GM21723 (cell line): ENCODE data around the gene AGFG2.

Experiments
- ATAC-seq: cut with Tn5 transposase; IDR thresholded peaks from one replicate; pipeline ENCODE4 v1.9.1; 2021; ENCODE audit warnings: mild to moderate bottlenecking, moderate library complexity; ENCODE audit not compliant: unreplicated experiment

The AGFG2 gene

GRCh38 chr7:100584054-100584682 lies 45.2 kb downstream of the AGFG2 start:
- ATAC-seq = no peak

GRCh38 chr7:100584683-100585510 lies 45.9 kb downstream of the AGFG2 start:
- ATAC-seq = no peak

- peak; percentile 35 for ATAC-seq
Observed at GRCh38 chr7:100585511-100586265, 46.7 kb downstream of the AGFG2 start, which contains the start of gene LRCH4. Gene LRCH4 (minus strand): TSS chr7:100586129. CDS start chr7:100586100, 29 bp downstream.

GRCh38 chr7:100586266-100587025 lies 47.4 kb downstream of the AGFG2 start, which contains the start of gene FBXO24:
Gene FBXO24 (plus strand): TSS chr7:100586328. CDS start chr7:100586626, 298 bp downstream.
- peak; percentile 84 for ATAC-seq

GRCh38 chr7:100588438-100588837 lies 49.4 kb downstream of the AGFG2 start:
- no peak for ATAC-seq

GRCh38 chr7:100589341-100589947 lies 50.4 kb downstream of the AGFG2 start:
- no peak for ATAC-seq

- no peak for ATAC-seq
Observed at GRCh38 chr7:100590077-100590737, 51.2 kb downstream of the AGFG2 start.

- ATAC-seq = no peak
Observed at GRCh38 chr7:100591596-100591995, 52.6 kb downstream of the AGFG2 start.

GRCh38 chr7:100595188-100595587 lies 56.2 kb downstream of the AGFG2 start:
- ATAC-seq = no peak

GRCh38 chr7:100598425-100598824 lies 59.4 kb downstream of the AGFG2 start:
- no peak for ATAC-seq

- ATAC-seq = no peak
Observed at GRCh38 chr7:100599911-100600729, 61.1 kb downstream of the AGFG2 start.

- ATAC-seq = no peak
Observed at GRCh38 chr7:100600730-100601038, 61.7 kb downstream of the AGFG2 start.

- no peak for ATAC-seq
Observed at GRCh38 chr7:100602889-100603725, 64.1 kb downstream of the AGFG2 start.

GRCh38 chr7:100603726-100604027 lies 64.7 kb downstream of the AGFG2 start:
- peak; percentile 8 for ATAC-seq

- peak; percentile 56 for ATAC-seq
Observed at GRCh38 chr7:100604028-100604975, 65.3 kb downstream of the AGFG2 start.

GRCh38 chr7:100604976-100605911 lies 66.2 kb downstream of the AGFG2 start:
- ATAC-seq = no peak
